Keratinocyte (primary cell): ENCODE data around the gene MARCHF6.

Source experiments
- CTCF ChIP-seq, 3 experiments: IDR thresholded peaks in 1 of 3; conservative IDR thresholded peaks in 1 of 3; optimal IDR thresholded peaks in 1 of 3; 2 replicates in 2 of 3; 3 replicates in 1 of 3; pipeline versions ENCODE3 to v1.5.1; 2011; ENCODE audit warnings: low read length in 3 of 3, mild to moderate bottlenecking in 3 of 3, moderate library complexity in 2 of 3, control low read depth in 1 of 3, inconsistent platforms in 1 of 3; ENCODE audit not compliant: insufficient read depth in 2 of 3; ENCODE audit errors: extremely low read depth in 1 of 3
- EZH2 ChIP-seq: IDR thresholded peaks from one replicate; pipeline ENCODE4 v1.6.1; 2012; ENCODE audit warnings: inconsistent platforms, mild to moderate bottlenecking, low read length, moderate library complexity

GRCh38 chr5:10384483-10384882 is 31.0 kb downstream of the MARCHF6 start:
- no peak for TF ChIP-seq CTCF (optimal IDR thresholded peaks at IDR 0.05 in 1 of 3, IDR thresholded peaks at IDR 0.05 in 1 of 3, conservative IDR thresholded peaks at IDR 0.05 in 1 of 3; ENCODE audit: extremely low read depth in 1 of 3, insufficient read depth in 2 of 3, low read length in 3 of 3)
- TF ChIP-seq EZH2, result no peak
